Epithelial cell of proximal tubule (primary cell): Measurements from ENCODE around the gene PTGR3. TPM values are rescaled to one million over a fixed set of nuclear protein-coding genes. Genes with fewer than 3 reads are reported as not detected.

Experiments used
- DNase-seq: peaks from one replicate; pipeline ENCODE4 v3.0.0-alpha.2; 2011; ENCODE audit warnings: low read depth
- H3K4me3 ChIP-seq: 2 replicates; pipeline ENCODE4 v1.5.1; 2011; ENCODE audit warnings: low read depth, mild to moderate bottlenecking, low read length
- total RNA-seq: library from RNA; depleted of rRNA; stranded (reverse); fragments of >200 nt; gene quantifications from 2 replicates; pipeline ENCODE4 v1.2.3, GENCODE V29; 2015
- TF ChIP-seq, protein P1 (sequence below): conservative IDR thresholded peaks from 2 replicates; pipeline ENCODE4 v1.5.1; 2012; ENCODE audit warnings: low read depth, mild to moderate bottlenecking, low read length

The PTGR3 gene
- total RNA-seq, 1 donor from 2014 or later, result 7.8 TPM

GRCh38 chr18:75167137-75167536 is 41.8 kb downstream of the PTGR3 start:
- no peak for DNase-seq
- no peak overlapping the region for H3K4me3 ChIP-seq
- TF ChIP-seq, protein P1, sequence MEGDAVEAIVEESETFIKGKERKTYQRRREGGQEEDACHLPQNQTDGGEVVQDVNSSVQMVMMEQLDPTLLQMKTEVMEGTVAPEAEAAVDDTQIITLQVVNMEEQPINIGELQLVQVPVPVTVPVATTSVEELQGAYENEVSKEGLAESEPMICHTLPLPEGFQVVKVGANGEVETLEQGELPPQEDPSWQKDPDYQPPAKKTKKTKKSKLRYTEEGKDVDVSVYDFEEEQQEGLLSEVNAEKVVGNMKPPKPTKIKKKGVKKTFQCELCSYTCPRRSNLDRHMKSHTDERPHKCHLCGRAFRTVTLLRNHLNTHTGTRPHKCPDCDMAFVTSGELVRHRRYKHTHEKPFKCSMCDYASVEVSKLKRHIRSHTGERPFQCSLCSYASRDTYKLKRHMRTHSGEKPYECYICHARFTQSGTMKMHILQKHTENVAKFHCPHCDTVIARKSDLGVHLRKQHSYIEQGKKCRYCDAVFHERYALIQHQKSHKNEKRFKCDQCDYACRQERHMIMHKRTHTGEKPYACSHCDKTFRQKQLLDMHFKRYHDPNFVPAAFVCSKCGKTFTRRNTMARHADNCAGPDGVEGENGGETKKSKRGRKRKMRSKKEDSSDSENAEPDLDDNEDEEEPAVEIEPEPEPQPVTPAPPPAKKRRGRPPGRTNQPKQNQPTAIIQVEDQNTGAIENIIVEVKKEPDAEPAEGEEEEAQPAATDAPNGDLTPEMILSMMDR, result no peak

- H3K4me3 ChIP-seq, result no peak overlapping the region
- DNase-seq, result no peak
- TF ChIP-seq, protein P1, result no peak
Measured at GRCh38 chr18:75165926-75166325, 43.0 kb downstream of the PTGR3 start.

DNA sequence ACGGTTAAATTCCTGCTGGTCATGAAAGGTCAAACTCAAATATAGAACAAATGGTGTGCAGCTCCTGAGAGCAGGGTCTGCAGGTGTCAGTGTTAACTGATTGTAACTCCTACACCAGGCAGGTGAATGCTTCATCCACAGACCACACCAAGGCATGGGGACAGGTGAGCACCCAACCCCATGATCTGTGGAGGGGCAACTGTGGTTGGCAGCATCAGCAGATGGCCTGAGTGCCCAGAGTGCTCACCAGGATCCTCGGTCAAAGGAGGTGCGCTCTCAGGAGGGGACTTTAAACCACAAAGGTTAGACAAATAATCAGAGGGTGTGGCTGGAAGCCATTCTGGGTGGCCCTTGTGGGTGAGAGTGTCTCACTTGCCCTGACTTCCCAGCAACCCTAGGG is 44.5 kb downstream of the PTGR3 start:
- TF ChIP-seq, protein P1, result no peak
- DNase-seq, result no peak
- no peak overlapping the region for H3K4me3 ChIP-seq

DNA sequence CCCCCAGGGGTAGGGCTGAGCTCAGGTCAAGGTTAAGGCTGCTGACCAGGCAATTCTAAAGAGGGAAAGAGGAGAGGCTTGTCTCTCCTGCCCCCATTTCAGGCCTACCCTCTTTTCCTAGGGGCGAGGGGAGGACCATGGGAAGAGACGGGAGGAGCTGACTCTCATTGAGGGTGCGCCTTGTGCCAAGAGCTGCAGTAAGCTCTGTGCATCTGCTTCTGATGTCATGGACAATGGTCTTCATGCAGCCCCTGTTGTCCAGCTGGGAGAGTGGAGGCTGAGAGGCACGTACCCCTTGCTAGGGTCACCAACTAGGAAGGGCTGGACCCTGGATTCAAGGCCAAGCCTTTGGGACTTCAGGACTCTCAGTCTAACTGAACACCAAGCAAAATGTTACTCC is 45.2 kb downstream of the PTGR3 start:
- TF ChIP-seq, protein P1, result no peak
- H3K4me3 ChIP-seq, result no peak overlapping the region
- DNase-seq, result no peak

GRCh38 chr18:75162978-75163377 is 46.0 kb downstream of the PTGR3 start:
- TF ChIP-seq, protein P1, result no peak
- no peak for DNase-seq
- no peak overlapping the region for H3K4me3 ChIP-seq

DNA sequence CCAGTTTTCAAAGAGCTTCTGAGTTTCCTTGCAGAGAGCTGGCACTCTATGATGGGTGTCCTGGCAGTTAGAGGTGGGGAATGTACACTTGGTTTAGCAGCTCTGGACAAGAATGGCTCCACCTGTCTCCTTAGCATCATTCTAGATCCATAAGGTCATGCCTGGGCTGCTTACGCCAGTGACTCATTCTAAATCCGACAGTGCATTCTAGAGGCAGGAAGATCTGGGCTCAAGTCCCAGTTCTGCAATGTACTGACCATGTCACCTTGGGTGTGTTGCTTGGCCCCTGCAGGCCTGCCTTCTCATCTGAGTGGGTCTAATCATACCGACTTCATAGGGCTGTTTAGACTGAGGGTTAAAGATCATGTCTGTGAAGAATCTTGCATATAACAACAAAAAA is 46.5 kb downstream of the PTGR3 start:
- DNase-seq, result no peak
- no peak overlapping the region for H3K4me3 ChIP-seq
- TF ChIP-seq, protein P1, result peak; percentile 8

GRCh38 chr18:75161256-75162028 is 47.5 kb downstream of the PTGR3 start:
- TF ChIP-seq, protein P1, result no peak

More at GRCh38 chr18:75161256-75162028, 47.5 kb downstream of the PTGR3 start:
- peak overlapping the region; percentile 26 for H3K4me3 ChIP-seq
- DNase-seq, result no peak
